ENCODE results near the gene SLC25A23.

Gene SLC25A23

GRCh38 chr19:6481541-6482342 lies 22.1 kb upstream of the SLC25A23 start, which contains the start of gene DENND1C:
TSS of gene DENND1C (minus strand) at chr19:6481787. CDS start at chr19:6481695, 92 bp downstream.
- DNase-seq (ENCODE audit: low spot score) = peak; percentile 67

GRCh38 chr19:6480848-6481415 lies 21.3 kb upstream of the SLC25A23 start:
- no peak for DNase-seq (ENCODE audit: low spot score)

GRCh38 chr19:6479836-6480398 lies 20.3 kb upstream of the SLC25A23 start:
- no peak for DNase-seq (ENCODE audit: low spot score)

DNA sequence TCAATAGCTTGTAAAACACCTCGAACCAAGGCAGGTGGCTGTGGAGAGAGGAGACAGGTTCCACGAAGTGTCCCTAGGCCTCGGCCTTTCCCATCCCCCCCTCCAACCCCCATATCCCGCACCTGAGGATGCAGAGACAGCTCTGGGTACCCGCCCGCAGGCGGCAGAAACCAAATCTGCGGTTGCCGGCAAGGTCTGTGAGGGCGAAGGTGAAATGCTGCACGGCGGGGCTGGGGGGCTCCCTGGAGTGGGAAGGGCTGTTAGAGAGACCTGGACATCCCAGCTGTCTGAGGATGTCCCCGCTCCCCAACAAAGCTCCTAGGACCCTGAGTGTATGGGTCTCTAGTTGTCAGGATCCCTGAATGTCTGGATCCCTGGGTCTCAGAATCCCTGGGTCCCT lies 19.2 kb upstream of the SLC25A23 start:
- DNase-seq (ENCODE audit: low spot score) = no peak

GRCh38 chr19:6476896-6477431 lies 17.4 kb upstream of the SLC25A23 start:
- no peak for DNase-seq (ENCODE audit: low spot score)

DNA sequence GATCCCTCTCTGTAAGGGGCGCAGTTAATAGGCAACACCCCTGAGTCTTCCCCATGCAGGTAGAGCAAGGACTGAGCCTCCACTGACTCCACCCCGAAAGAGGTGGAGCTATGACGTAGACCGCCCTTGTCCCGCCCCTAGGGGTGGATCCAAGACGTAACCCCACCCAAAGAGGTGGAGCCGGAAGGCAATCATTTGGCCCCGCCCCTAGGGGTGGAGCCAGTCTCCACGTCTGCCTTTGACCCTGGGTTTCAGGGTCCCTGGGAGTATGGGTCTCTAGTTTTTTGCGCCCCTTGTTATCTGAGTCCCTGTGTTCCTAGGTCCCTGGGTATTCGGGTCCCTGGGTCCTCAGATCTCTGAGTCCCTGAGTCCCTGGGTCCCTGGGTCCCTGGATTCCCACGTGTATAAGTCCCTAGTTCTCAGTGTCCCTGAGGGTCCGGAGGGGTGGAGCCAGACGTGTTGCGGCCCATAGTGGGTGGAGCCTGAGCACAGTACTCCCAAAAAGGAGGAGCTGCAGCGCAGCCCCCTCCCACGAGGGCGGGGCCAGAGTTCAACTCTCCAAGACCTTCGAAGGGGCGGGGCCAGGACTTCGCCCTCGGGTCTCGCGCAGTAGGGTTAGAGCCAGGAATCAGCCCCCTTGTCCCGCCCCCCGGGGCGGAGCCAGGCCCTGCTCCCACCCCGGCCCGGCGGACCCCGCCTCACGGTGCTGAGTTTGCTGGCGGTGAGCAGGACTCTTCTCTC lies 16.7 kb upstream of the SLC25A23 start:
- peak; percentile 71 for DNase-seq (ENCODE audit: low spot score)

- no peak for DNase-seq (ENCODE audit: low spot score)
Observed at GRCh38 chr19:6475321-6476108, 15.9 kb upstream of the SLC25A23 start.

- no peak for DNase-seq (ENCODE audit: low spot score)
Observed at GRCh38 chr19:6473647-6474046, 14.1 kb upstream of the SLC25A23 start.

DNA sequence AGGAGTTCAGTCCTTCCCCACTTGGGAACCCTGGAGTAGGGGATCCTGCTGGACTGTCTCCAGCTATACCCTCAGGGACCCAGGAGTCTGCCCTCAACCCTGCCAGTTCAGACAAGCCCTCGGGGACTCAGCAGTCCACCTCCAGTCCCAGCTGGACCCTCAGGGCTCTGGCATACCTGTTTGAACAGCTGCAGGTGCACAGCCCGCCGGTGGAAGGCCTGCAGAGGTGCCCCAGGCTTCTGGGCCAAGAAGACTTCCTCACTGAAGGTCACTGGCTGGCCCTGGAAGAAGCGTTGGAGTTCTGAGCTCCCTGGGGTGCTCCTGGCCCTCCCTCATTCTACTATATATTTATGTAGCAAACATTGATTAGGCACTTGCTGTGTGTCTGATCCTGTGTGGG lies 13.1 kb upstream of the SLC25A23 start:
- DNase-seq (ENCODE audit: low spot score) = no peak

GRCh38 chr19:6471076-6471475 lies 11.5 kb upstream of the SLC25A23 start:
- no peak for DNase-seq (ENCODE audit: low spot score)

DNA sequence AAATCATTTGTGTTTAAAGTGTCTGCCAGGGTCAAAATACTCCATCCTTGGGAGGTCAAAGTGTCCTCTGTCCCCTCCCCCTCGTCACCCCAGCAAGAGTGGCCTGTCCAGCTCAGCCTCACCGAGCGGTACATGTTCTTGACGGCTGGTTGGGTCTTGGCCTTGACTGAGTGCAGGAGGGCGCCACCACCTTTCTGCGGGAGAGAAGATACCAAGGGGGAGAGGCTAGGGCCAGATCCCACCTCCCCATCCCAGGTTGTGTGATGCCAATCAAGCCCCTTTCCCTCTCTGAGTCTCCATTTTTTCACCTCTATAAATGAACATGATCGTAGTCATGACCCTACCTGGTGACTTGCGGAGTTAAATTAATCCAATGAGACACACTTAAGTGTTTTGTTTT lies 10.6 kb upstream of the SLC25A23 start:
- DNase-seq (ENCODE audit: low spot score) = no peak

GRCh38 chr19:6467384-6467783 lies 7.8 kb upstream of the SLC25A23 start:
- DNase-seq (ENCODE audit: low spot score) = no peak

- no peak for DNase-seq (ENCODE audit: low spot score)
Observed at GRCh38 chr19:6466526-6467248, 7.1 kb upstream of the SLC25A23 start.

- no peak for DNase-seq (ENCODE audit: low spot score)
Observed at GRCh38 chr19:6465663-6466062, 6.1 kb upstream of the SLC25A23 start.

- no peak for DNase-seq (ENCODE audit: low spot score)
Observed at GRCh38 chr19:6465006-6465405, 5.4 kb upstream of the SLC25A23 start.

DNA sequence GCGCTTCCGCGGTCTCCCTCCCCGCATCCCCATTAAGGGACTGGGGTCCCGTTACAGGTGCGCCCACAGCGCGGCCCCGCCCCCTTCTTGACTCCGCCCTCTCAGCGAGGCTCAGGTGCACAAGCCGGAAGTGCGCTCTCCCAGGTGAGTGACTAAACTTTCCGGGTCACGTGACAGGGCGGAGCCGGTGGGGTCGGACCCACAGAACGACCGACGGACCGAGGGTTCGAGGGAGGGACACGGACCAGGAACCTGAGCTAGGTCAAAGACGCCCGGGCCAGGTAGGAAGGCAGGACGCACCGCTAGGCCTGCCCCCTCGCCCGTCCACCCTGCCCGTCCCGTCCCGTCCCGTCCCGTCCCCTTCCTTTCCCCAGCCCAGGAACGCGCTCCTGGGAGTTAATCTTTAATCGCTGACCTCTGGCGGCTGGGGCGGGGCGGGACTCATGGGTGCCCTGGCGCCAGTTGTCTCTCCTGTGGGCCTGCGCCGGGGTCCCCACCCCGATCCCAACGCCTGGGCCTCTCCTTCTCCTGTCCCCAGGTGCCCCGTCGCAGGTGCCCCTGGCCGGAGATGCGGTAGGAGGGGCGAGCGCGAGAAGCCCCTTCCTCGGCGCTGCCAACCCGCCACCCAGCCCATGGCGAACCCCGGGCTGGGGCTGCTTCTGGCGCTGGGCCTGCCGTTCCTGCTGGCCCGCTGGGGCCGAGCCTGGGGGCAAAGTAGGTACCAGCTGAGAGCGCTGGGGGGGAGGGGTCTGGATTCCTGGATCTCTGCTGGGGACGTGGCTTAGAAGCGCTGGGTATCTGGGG lies 4.7 kb upstream of the SLC25A23 start, which contains the start of gene CRB3:
Gene CRB3, plus strand, starts transcription at position 202 of the 804 bp plus-strand sequence. Its CDS starts 431 bp downstream, at position 633.
- no peak for DNase-seq (ENCODE audit: low spot score)

DNA sequence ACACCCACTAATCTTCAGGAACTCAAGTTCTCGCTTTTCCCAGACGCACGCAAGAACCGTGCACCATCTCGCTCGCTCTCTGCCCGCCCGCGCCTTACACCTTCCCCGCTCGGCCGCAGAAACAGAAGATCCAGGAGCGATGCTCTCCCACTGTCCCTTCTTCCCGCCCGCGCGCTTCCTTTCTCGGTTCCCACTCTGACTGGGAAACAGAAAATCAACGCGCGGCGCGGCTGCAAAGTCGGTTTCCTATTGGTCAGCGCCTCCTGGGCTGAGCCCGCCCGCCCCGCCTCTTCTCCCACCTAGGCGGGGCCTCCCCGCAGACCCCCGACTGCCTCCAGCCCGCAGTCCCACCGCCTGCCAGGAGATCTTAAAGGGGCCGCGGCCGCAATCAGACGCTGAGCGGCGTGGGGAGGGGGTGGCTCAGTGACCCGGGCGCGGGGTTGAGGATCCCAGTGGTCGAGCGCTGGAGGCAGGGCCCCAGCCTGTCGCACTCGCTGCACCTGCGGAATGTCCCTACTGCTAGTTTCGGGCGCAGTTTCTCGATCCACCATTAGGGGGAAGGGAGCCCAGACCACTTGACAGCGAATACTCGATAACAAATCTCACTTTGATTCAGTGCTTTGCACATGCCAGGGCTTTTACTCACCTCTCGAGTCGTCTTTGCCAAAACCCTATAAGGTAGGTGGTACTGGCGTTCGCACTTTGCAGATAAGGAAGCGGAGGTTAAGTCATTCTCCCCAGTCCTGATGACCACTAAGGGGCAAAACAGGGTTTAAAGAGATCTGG lies 700 bp upstream of the SLC25A23 start:
- peak; percentile 97 for DNase-seq (ENCODE audit: low spot score)

GRCh38 chr19:6458695-6459261 lies 814 bp downstream of the SLC25A23 start:
- peak; percentile 8 for DNase-seq (ENCODE audit: low spot score)

All from globus pallidus (tissue), 1 donor.